ENCODE results near the gene PSMB5. TPM values are rescaled to one million over a fixed set of nuclear protein-coding genes. Genes with fewer than 3 reads are reported as not detected.
A peak's percentile ranks its signal among the peaks of the same experiment; 100 is the strongest.

Gene PSMB5
- total and polyA plus RNA-seq, 5 donors, result 108 to 140 (median 114) TPM

DNA sequence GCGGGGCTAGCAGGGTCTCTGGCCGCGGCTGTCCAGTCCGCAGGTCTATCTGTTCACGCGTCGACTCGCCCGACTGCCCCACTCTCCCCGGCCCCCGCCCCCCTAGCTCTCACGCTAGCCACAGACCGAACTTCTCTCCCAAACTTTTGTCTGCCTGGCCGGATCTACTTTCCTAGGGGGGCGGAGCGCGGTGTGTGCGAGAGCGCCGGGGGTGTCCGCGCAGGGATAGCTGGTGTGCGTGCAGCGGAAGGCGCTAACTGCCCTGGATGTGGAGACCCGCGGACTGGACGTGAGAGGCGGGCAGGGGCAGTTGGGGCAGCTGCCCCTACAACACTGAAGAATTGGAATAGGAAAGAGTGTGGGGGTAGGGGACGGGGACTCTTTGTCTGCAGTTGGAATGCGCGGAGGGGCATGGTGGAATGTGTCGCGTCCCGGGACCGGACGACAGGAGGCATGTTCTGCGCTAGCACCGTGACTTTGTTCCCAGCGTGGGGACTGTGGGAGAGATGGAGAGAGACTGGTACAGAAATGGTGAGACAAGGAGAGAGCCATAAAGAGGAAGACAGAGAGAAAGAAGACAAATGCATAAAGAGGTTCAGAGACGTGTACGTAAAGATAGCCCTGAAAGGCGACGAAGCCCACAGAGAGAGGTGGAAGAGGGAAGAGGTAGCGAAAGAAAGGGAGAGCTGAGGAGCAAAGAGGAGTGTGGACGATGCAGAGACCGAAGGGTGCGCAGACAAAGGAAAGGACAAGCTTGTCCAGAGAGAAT lies 52.0 kb downstream of the PSMB5 start, which contains the start of gene AJUBA:
Gene AJUBA, minus strand, starts transcription at position 75 of the 769 bp plus-strand sequence. CDS start 285 bp downstream, outside the sequence.
- H3K9me3 ChIP-seq (ENCODE audit: control insufficient read depth, low read length), result no peaks in the 10 kb centered on the region
- peak within 1 kb of the TSS; percentile 89 for H3K27ac ChIP-seq (ENCODE audit: low read length)
- peak; percentile 92 to 97 (median 96) for DNase-seq
- H3K4me3 ChIP-seq (ENCODE audit: low read length), result peak within 1 kb of the TSS; percentile 57
- intact Hi-C loops (cut with DNase I), result no loop called here
- peak; percentile 85 to 86 for ATAC-seq
- WGBS, result under 1% methylated on average over 48 of the region's 48 CpGs
- no peaks in the 10 kb centered on the region for H3K27me3 ChIP-seq (ENCODE audit: control insufficient read depth, insufficient read depth)
- H3K4me1 ChIP-seq (ENCODE audit: control insufficient read depth, insufficient read depth, low read length), result no peaks in the 10 kb centered on the region

DNA sequence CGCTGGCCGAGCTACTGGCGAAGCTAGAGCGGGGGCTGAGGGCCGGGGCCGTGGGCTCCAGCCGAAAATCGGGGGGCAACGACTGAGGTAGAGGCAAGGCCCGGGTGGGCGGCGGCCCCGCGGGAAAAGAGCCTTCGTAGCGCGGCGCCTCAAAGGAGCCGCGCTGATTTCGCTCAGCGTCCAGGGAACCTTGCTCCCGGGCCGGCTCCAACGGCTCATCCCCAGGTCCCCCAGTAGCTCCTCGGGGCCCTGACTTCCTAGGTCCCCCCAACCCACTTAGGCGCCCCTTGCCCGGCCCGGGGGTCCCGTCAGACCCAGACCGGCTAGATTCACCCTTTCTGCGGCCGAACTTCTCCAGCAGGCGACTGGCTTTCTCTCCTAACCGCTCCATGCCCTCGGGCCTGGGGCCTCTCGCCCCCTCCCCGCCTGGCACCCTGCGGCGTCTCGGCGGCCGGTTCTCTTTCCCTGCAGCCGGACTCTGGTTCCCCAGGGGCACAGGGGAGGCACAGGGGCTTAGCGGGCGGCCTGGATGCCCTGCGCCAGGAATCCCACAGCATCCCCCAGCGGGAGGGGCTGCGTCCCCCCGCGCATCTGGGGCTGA lies 52.7 kb downstream of the PSMB5 start:
- DNase-seq (no peak), ATAC-seq (peak in 1 of 2 donors; percentile 5)
- Histone ChIP-seq H3K27ac (ENCODE audit: low read length) (no peak overlapping the region), H3K27me3 (ENCODE audit: control insufficient read depth, insufficient read depth) (no peaks in the 10 kb centered on the region), H3K4me3 (ENCODE audit: low read length) (peak overlapping the region; percentile 57), H3K4me1 (ENCODE audit: control insufficient read depth, insufficient read depth, low read length) (peaks cover 4% of the 10 kb centered on the region), H3K9me3 (ENCODE audit: control insufficient read depth, low read length) (no peaks in the 10 kb centered on the region)
- under 1% methylated on average over 51 of the region's 51 CpGs for WGBS
- intact Hi-C loops (cut with DNase I), result no loop called here

GRCh38 chr14:22981090-22981875 lies 53.4 kb downstream of the PSMB5 start:
- Histone ChIP-seq H3K27me3 (ENCODE audit: control insufficient read depth, insufficient read depth) (no peaks in the 10 kb centered on the region), H3K4me3 (ENCODE audit: low read length) (peak overlapping the region; percentile 57), H3K9me3 (ENCODE audit: control insufficient read depth, low read length) (no peaks in the 10 kb centered on the region), H3K27ac (ENCODE audit: low read length) (peak overlapping the region; percentile 32), H3K4me1 (ENCODE audit: control insufficient read depth, insufficient read depth, low read length) (peaks cover 5% of the 10 kb centered on the region)
- DNase-seq, result peak in 2 of 3 donors; percentile 58 to 71
- intact Hi-C loops (cut with DNase I), result no loop called here
- 3% methylated on average over 76 of the region's 76 CpGs for WGBS
- ATAC-seq, result peak; percentile 2 to 23

DNA sequence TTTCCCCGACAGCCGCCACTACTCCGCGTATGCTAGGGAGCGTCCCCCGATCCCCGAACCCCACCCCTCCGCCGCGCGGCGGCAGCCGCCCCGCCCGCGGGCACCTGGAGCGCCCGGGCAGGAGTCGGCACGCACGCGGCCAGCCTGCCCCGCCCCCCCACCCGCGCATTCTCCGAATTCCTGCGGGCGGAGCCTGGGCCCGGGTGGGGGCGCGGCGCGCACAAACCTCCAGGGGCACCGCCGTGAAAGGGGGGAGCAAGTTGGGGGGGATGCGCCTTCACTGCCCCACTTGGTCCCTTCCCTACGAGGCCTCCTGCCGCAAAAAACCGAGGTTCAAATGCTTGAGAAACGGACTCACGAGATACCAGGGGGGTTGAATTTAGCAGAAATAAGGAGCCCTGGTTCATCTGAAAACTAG lies 54.0 kb downstream of the PSMB5 start:
- 1% methylated on average over 41 of the region's 41 CpGs for WGBS
- H3K27ac ChIP-seq (ENCODE audit: low read length), result peak overlapping the region; percentile 32
- DNase-seq (peak in 2 of 3 donors; percentile 71), ATAC-seq (peak in 1 of 2 donors; percentile 5)
- peaks cover 6% of the 10 kb centered on the region for H3K4me1 ChIP-seq (ENCODE audit: control insufficient read depth, insufficient read depth, low read length)
- H3K4me3 ChIP-seq (ENCODE audit: low read length), result peak overlapping the region; percentile 57
- no peaks in the 10 kb centered on the region for H3K27me3 ChIP-seq (ENCODE audit: control insufficient read depth, insufficient read depth)
- H3K9me3 ChIP-seq (ENCODE audit: control insufficient read depth, low read length), result no peaks in the 10 kb centered on the region
- intact Hi-C loops (cut with DNase I), result no loop called here

GRCh38 chr14:22979748-22980392 lies 54.8 kb downstream of the PSMB5 start:
- Histone ChIP-seq H3K27ac (ENCODE audit: low read length) (peak overlapping the region; percentile 33), H3K4me3 (ENCODE audit: low read length) (no peak overlapping the region), H3K4me1 (ENCODE audit: control insufficient read depth, insufficient read depth, low read length) (peaks cover 6% of the 10 kb centered on the region), H3K27me3 (ENCODE audit: control insufficient read depth, insufficient read depth) (no peaks in the 10 kb centered on the region), H3K9me3 (ENCODE audit: control insufficient read depth, low read length) (no peaks in the 10 kb centered on the region)
- DNase-seq, result no peak
- no peak for ATAC-seq
- intact Hi-C loops (cut with DNase I), result no loop called here
- 51% methylated on average over 8 of the region's 8 CpGs for WGBS

DNA sequence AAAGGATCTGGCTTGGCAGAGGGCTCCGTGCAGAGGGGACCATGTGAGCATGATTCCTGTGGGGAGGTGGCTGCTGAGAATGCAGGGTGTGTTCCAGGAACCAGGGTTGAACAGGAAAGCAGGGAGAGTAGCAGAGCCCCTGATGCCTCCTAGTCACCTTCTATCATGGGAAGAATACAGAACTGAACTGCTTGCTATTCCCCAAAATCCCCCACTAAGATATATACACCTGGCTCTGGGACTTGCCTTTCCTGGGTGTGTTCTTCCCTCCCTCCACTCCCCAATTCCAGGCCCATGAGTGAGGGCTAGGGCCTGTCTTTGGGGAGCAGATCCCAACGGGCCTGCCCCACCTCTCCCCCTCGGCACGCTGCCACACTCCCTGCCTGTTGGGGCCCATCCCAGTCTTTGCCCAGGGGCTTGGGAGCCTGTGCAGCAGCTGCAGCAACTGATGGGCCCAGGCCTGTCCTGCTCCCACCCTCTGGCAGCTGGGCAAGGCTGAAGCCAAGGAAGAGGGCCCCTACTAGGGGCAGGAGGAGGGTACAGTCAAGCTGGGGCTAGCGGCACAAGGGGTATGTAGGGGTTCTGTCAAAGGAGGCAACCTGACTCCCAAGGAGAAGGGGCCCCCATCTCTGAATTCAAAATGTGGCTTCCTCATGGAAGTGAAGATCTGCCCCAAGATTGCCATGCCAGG lies 55.6 kb downstream of the PSMB5 start:
- peak overlapping the region; percentile 33 for H3K27ac ChIP-seq (ENCODE audit: low read length)
- H3K4me1 ChIP-seq (ENCODE audit: control insufficient read depth, insufficient read depth, low read length), result peaks cover 6% of the 10 kb centered on the region
- H3K9me3 ChIP-seq (ENCODE audit: control insufficient read depth, low read length), result no peaks in the 10 kb centered on the region
- ATAC-seq (no peak), DNase-seq (no peak)
- no peaks in the 10 kb centered on the region for H3K27me3 ChIP-seq (ENCODE audit: control insufficient read depth, insufficient read depth)
- intact Hi-C loops (cut with DNase I), result no loop called here
- H3K4me3 ChIP-seq (ENCODE audit: low read length), result no peak overlapping the region
- WGBS, result 52% methylated on average over 5 of the region's 5 CpGs

- Histone ChIP-seq H3K4me1 (ENCODE audit: control insufficient read depth, insufficient read depth, low read length) (peaks cover 6% of the 10 kb centered on the region), H3K27me3 (ENCODE audit: control insufficient read depth, insufficient read depth) (no peaks in the 10 kb centered on the region), H3K27ac (ENCODE audit: low read length) (peak overlapping the region; percentile 88), H3K9me3 (ENCODE audit: control insufficient read depth, low read length) (no peaks in the 10 kb centered on the region), H3K4me3 (ENCODE audit: low read length) (no peak overlapping the region)
- ATAC-seq (no peak), DNase-seq (no peak)
- intact Hi-C loops (cut with DNase I), result no loop called here
- 62% methylated on average over 3 of the region's 3 CpGs for WGBS
These were observed 56.2 kb downstream of the PSMB5 start for GRCh38 chr14:22978487-22978837.

DNA sequence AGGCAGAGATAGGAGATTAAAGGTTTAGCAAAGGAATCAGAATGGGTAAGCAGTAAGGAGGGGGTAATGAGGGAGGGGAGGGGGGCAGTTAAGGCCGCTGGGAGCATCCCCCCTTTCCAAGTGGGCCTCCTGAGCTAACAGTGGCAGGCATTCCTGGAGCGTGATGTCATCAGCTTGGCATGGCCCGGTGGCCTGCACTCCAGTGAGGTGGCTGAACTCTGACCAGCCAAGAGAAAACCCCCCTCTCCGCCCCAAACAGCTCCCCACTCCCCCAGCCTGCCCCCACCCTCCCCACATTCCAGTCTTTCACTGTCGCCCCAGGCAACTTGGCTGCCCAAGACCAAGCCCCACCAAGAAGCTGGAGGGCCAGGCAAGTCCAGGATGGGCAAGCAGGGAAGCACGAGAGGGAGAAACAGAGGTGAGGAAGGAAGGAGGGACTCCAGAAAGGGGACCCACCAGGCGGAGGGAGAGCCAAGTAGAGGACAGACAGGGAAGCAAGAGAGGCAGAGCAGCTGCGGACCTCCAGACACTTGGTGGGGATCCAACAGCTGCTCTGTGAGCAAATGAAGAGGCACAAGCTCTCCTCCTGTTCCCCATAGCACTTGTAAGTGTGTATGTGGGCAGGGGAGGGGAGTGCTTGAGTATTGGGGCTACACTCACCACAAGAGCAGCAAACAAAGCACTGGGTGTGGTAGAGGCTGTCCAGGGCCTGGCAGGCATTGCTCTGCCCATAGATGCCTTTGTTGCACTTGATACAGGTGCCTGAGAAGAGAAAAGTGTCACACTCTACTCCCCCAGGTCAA lies 56.8 kb downstream of the PSMB5 start:
- 41% methylated on average over 8 of the region's 8 CpGs for WGBS
- intact Hi-C loops (cut with DNase I), result no loop called here
- no peak overlapping the region for H3K4me3 ChIP-seq (ENCODE audit: low read length)
- no peaks in the 10 kb centered on the region for H3K27me3 ChIP-seq (ENCODE audit: control insufficient read depth, insufficient read depth)
- DNase-seq (peak in 2 of 3 donors; percentile 75 to 78), ATAC-seq (peak; percentile 6 to 12)
- H3K9me3 ChIP-seq (ENCODE audit: control insufficient read depth, low read length), result no peaks in the 10 kb centered on the region
- peak overlapping the region; percentile 88 for H3K27ac ChIP-seq (ENCODE audit: low read length)
- peaks cover 6% of the 10 kb centered on the region for H3K4me1 ChIP-seq (ENCODE audit: control insufficient read depth, insufficient read depth, low read length)

- no peak for ATAC-seq
- intact Hi-C loops (cut with DNase I), result no loop called here
- peak overlapping the region; percentile 74 for H3K27ac ChIP-seq (ENCODE audit: low read length)
- H3K4me3 ChIP-seq (ENCODE audit: low read length), result no peak overlapping the region
- peaks cover 6% of the 10 kb centered on the region for H3K4me1 ChIP-seq (ENCODE audit: control insufficient read depth, insufficient read depth, low read length)
- H3K9me3 ChIP-seq (ENCODE audit: control insufficient read depth, low read length), result no peaks in the 10 kb centered on the region
- no peak for DNase-seq
- H3K27me3 ChIP-seq (ENCODE audit: control insufficient read depth, insufficient read depth), result no peaks in the 10 kb centered on the region
These were observed 57.3 kb downstream of the PSMB5 start for GRCh38 chr14:22977434-22977683.
